Endothelial cell of umbilical vein (primary cell): ENCODE measurements around the gene ALG12. TPM values are rescaled to one million over a fixed set of nuclear protein-coding genes. Genes with fewer than 3 reads are reported as not detected.

Experiments
- BruUV-seq: library from RNA; stranded (reverse); fragments of 400-500 nt; replicated peaks from 2 replicates; lab custom pipeline; 2021; lab: Mats Ljungman, UMichigan
- CTCF ChIA-PET: fragments of 300-600, 350-600 bp; sonication (Branson Sonifier 250); formaldehyde crosslinking; loops from one replicate; lab custom pipeline; 2021; ENCODE audit warnings: antibody characterized with exemption, inconsistent platforms; lab: Charles Lee
- POLR2A ChIA-PET: fragments of 300-600, 350-600 bp; sonication (Branson Sonifier 250); formaldehyde crosslinking; loops from one replicate; lab custom pipeline; 2021; ENCODE audit warnings: antibody characterized with exemption, inconsistent platforms; lab: Charles Lee
- DNase-seq: peaks from one replicate; pipeline ENCODE4 v3.0.0-alpha.2; 2011; ENCODE audit warnings: low read depth, low spot score
- FAIRE-seq: peaks from 2 replicates; lab custom pipeline; 2011; peaks lifted over from hg19 to GRCh38; lab: Jason Lieb, UNC
- H2AFZ ChIP-seq: 2 replicates; pipeline ENCODE4 v1.6.0; 2012; ENCODE audit warnings: low read depth, low read length, control low read depth, inconsistent platforms
- H3K27ac ChIP-seq: 2 replicates; pipeline ENCODE4 v1.5.1; 2011; ENCODE audit warnings: low read depth, mild to moderate bottlenecking, control low read depth, low read length, moderate library complexity; ENCODE audit not compliant: insufficient read depth
- H3K27me3 ChIP-seq, 2 experiments: 2 replicates each; pipeline versions ENCODE4 v1.6.0 to v1.6.1; 2011; ENCODE audit warnings: low read length in 2 of 2, mixed read lengths in 1 of 2; ENCODE audit not compliant: control insufficient read depth in 2 of 2, insufficient read depth in 2 of 2
- H3K36me3 ChIP-seq, 2 experiments: 2 replicates in 1 of 2; 3 replicates in 1 of 2; pipeline ENCODE4 v1.5.1; 2011; ENCODE audit warnings: low read length in 2 of 2, mild to moderate bottlenecking in 1 of 2, moderate library complexity in 1 of 2; ENCODE audit not compliant: control insufficient read depth in 2 of 2, insufficient read depth in 2 of 2; ENCODE audit errors: extremely low read depth in 1 of 2
- H3K4me1 ChIP-seq: 3 replicates; pipeline ENCODE4 v1.5.1; 2011; ENCODE audit warnings: mild to moderate bottlenecking, low read length; ENCODE audit not compliant: control insufficient read depth, insufficient read depth; ENCODE audit errors: extremely low read depth
- H3K4me2 ChIP-seq: 2 replicates; pipeline ENCODE4 v1.6.1; 2011; ENCODE audit warnings: low read length, control low read depth, mixed read lengths; ENCODE audit not compliant: insufficient read depth
- H3K4me3 ChIP-seq, 3 experiments: fragments of 200-600 bp in 1 of 3; sonication (generic), shearing (Covaris generic) in 1 of 3; replicated peaks in 1 of 3; 2 replicates each; pipeline ENCODE4 v1.5.1; 2011 to 2016; ENCODE audit warnings: control low read depth in 3 of 3, low read length in 3 of 3, mild to moderate bottlenecking in 2 of 3, inconsistent platforms in 1 of 3, low read depth in 1 of 3, moderate library complexity in 1 of 3; ENCODE audit not compliant: insufficient read depth in 1 of 3
- H3K79me2 ChIP-seq: 2 replicates; pipeline ENCODE4 v1.6.0; 2012; ENCODE audit warnings: low read length, inconsistent platforms; ENCODE audit not compliant: control insufficient read depth, insufficient read depth
- H3K9ac ChIP-seq: replicated peaks from 2 replicates; pipeline ENCODE3; 2011; ENCODE audit warnings: low read length, control low read depth; ENCODE audit not compliant: insufficient read depth; ENCODE audit errors: extremely low read depth
- H3K9me1 ChIP-seq: replicated peaks from 3 replicates; pipeline ENCODE4 v1.6.0; 2011; ENCODE audit warnings: mild to moderate bottlenecking, low read length; ENCODE audit not compliant: control insufficient read depth, insufficient read depth; ENCODE audit errors: extremely low read depth
- H3K9me3 ChIP-seq: replicated peaks from 2 replicates; pipeline ENCODE4 v1.5.1; 2012; ENCODE audit warnings: low read length, inconsistent platforms; ENCODE audit not compliant: control insufficient read depth, insufficient read depth
- H4K20me1 ChIP-seq: replicated peaks from 2 replicates; pipeline ENCODE3; 2011; ENCODE audit warnings: mild to moderate bottlenecking, low read length; ENCODE audit not compliant: control insufficient read depth, insufficient read depth; ENCODE audit errors: extremely low read depth
- EZH2 ChIP-seq: IDR thresholded peaks from 2 replicates; pipeline ENCODE4 v1.6.1; 2012; ENCODE audit warnings: borderline replicate concordance, low read depth, mild to moderate bottlenecking, moderate library complexity, low read length, inconsistent platforms; ENCODE audit not compliant: severe bottlenecking
- FOS ChIP-seq: IDR thresholded peaks from 2 replicates; pipeline ENCODE4 v1.6.1; 2011; ENCODE audit warnings: mild to moderate bottlenecking, low read length, moderate library complexity, borderline replicate concordance; ENCODE audit not compliant: insufficient read depth
- GATA2 ChIP-seq: IDR thresholded peaks from 2 replicates; pipeline ENCODE4 v1.7.0; 2011; ENCODE audit warnings: low read depth, mild to moderate bottlenecking, moderate library complexity, mixed read lengths, low read length; ENCODE audit not compliant: insufficient read length, insufficient read depth
- JUN ChIP-seq: IDR thresholded peaks from 2 replicates; pipeline ENCODE4 v1.6.1; 2011; ENCODE audit warnings: borderline replicate concordance, low read depth; ENCODE audit not compliant: insufficient read length, insufficient read depth
- MYC ChIP-seq: IDR thresholded peaks from one replicate; pipeline ENCODE4 v1.6.1; 2011; ENCODE audit warnings: mild to moderate bottlenecking, low read depth, low read length
- POLR2A ChIP-seq: IDR thresholded peaks from 2 replicates; pipeline ENCODE4 v1.6.1; 2012; ENCODE audit warnings: low read depth, mild to moderate bottlenecking, control low read depth, low read length
- POLR2AphosphoS5 ChIP-seq: IDR thresholded peaks from 2 replicates; pipeline ENCODE4 v1.6.1; 2012; ENCODE audit warnings: low read depth, mild to moderate bottlenecking, control low read depth, low read length, moderate library complexity; ENCODE audit not compliant: insufficient read depth
- dilution Hi-C: fragments of 300-500 bp; cut with MboI; formaldehyde crosslinking; loops from one replicate; pipeline ENCODE4 v1.15.0; 2019; ENCODE audit warnings: low sequenced_read_pairs; ENCODE audit not compliant: extremely low pct_ligation_motif_present
- intact Hi-C: fragments of 100-400 bp; cut with micrococcal nuclease; formaldehyde crosslinking; loops from one replicate; pipeline ENCODE4 v1.10.0; 2022
- polyA plus RNA-seq, 4 experiments: library from polyadenylated mRNA; depleted of rRNA in 3 of 4; stranded (reverse) in 3 of 4; unstranded in 1 of 4; fragments of >200 nt; gene quantifications; 2 replicates each; pipeline versions ENCODE4 v1.2.1 to v1.2.3, GENCODE V29; 2011 to 2012; ENCODE audit warnings: missing spikeins in 1 of 4
- total RNA-seq: library from RNA; stranded (reverse); gene quantifications from 2 replicates; pipeline ENCODE4 v1.2.3, GENCODE V29; 2021
- TF ChIP-seq, protein P1 (sequence below), 2 donors: IDR thresholded peaks; 1 replicate in 1 of 2; 2 replicates in 1 of 2; pipeline ENCODE4 v1.5.1; 2011; ENCODE audit warnings: low read length in 2 of 2, mild to moderate bottlenecking in 2 of 2, moderate library complexity in 2 of 2, control low read depth in 1 of 2, inconsistent platforms in 1 of 2, low read depth in 1 of 2; ENCODE audit not compliant: insufficient read depth in 1 of 2; ENCODE audit errors: extremely low read depth in 1 of 2
- TF ChIP-seq, protein P2 (sequence below): IDR thresholded peaks from 2 replicates; pipeline ENCODE4 v1.6.1; 2011; ENCODE audit not compliant: insufficient read depth, insufficient read length

The ALG12 gene
- total and polyA plus RNA-seq, 2 donors (not counting 3 experiments of a cell fraction or from before 2014, with no cell fraction given): 14.6 to 18.0 TPM

DNA sequence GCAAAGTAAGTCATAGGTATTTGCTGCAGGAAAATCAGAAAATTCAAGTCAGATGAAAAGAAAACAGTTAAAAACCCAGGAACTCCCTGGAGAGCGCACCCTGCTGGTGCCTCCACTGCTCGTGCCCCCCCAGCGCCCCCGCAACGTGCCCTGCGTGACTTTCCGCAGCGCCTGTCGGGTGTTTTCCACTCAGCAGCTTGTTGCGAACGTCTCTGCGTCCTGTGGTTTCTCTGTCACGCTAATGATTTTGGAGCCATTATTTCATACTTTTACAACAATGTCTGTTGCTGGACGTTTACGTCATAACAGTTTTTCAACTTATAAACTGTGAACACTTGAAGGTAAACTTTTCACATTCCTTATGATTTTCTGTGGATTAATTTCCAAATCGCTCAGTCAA is 5.2 kb upstream of the ALG12 start:
- Histone ChIP-seq H3K4me3 (no peak overlapping the region), H2AFZ (no peak overlapping the region), H4K20me1 (no peaks in the 10 kb centered on the region), H3K4me2 (no peak overlapping the region), H3K9ac (no peak overlapping the region), H3K27me3 (no peaks in the 10 kb centered on the region), H3K4me1 (peaks cover 9% of the 10 kb centered on the region), H3K27ac (no peak overlapping the region), H3K36me3 (peaks cover 2 to 8% of the 10 kb centered on the region in 2 experiments), H3K9me1 (no peaks in the 10 kb centered on the region), H3K79me2 (peaks cover 4% of the 10 kb centered on the region), H3K9me3 (no peaks in the 10 kb centered on the region)
- no peak for FAIRE-seq
- POLR2A ChIA-PET: no interaction called here
- no TSS peak for BruUV-seq
- TF ChIP-seq, protein P1, sequence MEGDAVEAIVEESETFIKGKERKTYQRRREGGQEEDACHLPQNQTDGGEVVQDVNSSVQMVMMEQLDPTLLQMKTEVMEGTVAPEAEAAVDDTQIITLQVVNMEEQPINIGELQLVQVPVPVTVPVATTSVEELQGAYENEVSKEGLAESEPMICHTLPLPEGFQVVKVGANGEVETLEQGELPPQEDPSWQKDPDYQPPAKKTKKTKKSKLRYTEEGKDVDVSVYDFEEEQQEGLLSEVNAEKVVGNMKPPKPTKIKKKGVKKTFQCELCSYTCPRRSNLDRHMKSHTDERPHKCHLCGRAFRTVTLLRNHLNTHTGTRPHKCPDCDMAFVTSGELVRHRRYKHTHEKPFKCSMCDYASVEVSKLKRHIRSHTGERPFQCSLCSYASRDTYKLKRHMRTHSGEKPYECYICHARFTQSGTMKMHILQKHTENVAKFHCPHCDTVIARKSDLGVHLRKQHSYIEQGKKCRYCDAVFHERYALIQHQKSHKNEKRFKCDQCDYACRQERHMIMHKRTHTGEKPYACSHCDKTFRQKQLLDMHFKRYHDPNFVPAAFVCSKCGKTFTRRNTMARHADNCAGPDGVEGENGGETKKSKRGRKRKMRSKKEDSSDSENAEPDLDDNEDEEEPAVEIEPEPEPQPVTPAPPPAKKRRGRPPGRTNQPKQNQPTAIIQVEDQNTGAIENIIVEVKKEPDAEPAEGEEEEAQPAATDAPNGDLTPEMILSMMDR (IDR thresholded peaks at IDR 0.05; ENCODE audit: extremely low read depth in 1 of 2, insufficient read depth in 1 of 2, low read depth in 1 of 2, low read length in 2 of 2): peak in 1 of 2 donors; percentile 6
- TF ChIP-seq, protein P2, sequence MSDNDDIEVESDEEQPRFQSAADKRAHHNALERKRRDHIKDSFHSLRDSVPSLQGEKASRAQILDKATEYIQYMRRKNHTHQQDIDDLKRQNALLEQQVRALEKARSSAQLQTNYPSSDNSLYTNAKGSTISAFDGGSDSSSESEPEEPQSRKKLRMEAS: no peak
- CTCF ChIA-PET: no interaction called here
- dilution Hi-C loops: no loop called here
- intact Hi-C loops: no loop called here
- no peak for DNase-seq

DNA sequence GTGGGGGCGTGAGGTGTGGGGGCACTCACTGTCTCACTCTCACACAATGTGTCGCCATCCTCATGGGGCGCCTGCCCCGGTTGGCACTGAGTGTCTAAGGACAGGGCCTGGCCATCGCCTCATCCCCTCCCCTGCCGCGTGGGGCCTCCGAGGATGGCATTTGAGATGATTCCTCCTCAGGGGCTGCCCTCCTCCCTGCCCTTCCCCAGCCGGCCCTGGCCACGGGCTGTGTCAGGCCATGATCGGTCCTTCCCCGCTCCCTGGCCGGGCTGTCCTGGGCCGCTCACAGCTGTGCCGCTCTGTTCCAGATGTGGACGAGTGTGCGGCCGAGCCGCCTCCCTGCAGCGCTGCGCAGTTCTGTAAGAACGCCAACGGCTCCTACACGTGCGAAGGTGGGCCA is 4.7 kb upstream of the ALG12 start:
- dilution Hi-C loops (no loop called here), intact Hi-C loops (no loop called here)
- FAIRE-seq: no peak
- H4K20me1 ChIP-seq: no peaks in the 10 kb centered on the region
- peaks cover 10% of the 10 kb centered on the region for H3K4me1 ChIP-seq
- no peaks in the 10 kb centered on the region for H3K9me3 ChIP-seq
- DNase-seq: no peak
- peaks cover 4% of the 10 kb centered on the region for H3K79me2 ChIP-seq
- H3K4me3 ChIP-seq: no peak overlapping the region
- no peaks in the 10 kb centered on the region for H3K27me3 ChIP-seq
- H3K9me1 ChIP-seq: no peaks in the 10 kb centered on the region
- H3K4me2 ChIP-seq: no peak overlapping the region
- ChIA-PET CTCF (no interaction called here), POLR2A (no interaction called here)
- no TSS peak for BruUV-seq
- H3K36me3 ChIP-seq: peaks cover 2 to 8% of the 10 kb centered on the region in 2 experiments
- H2AFZ ChIP-seq: no peak overlapping the region
- no peak for TF ChIP-seq EZH2
- TF ChIP-seq, protein P1 (IDR thresholded peaks at IDR 0.05; ENCODE audit: extremely low read depth in 1 of 2, insufficient read depth in 1 of 2, low read depth in 1 of 2, low read length in 2 of 2): no peak
- TF ChIP-seq MYC: no peak
- TF ChIP-seq, protein P2: no peak
- TF ChIP-seq FOS: no peak
- TF ChIP-seq POLR2A: no peak
- TF ChIP-seq GATA2: no peak
- no peak for TF ChIP-seq POLR2AphosphoS5
- no peak for TF ChIP-seq JUN
- no peak overlapping the region for H3K27ac ChIP-seq
- no peak overlapping the region for H3K9ac ChIP-seq
